Esophagus (tissue), 2 donors: Measurements from ENCODE around the gene LPCAT1. TPM values are rescaled to one million over a fixed set of nuclear protein-coding genes. Genes with fewer than 3 reads are reported as not detected.

Source experiments
- H3K27ac ChIP-seq, 2 donors: one replicate each; pipeline ENCODE4 v1.5.1; 2013; ENCODE audit warnings: low read depth in 2 of 2, mild to moderate bottlenecking in 2 of 2, inconsistent platforms in 1 of 2, low read length in 1 of 2, moderate library complexity in 1 of 2
- H3K27me3 ChIP-seq, 2 donors: one replicate each; pipeline ENCODE4 v1.6.1; 2013; ENCODE audit warnings: low read length in 2 of 2, control low read depth in 1 of 2, mild to moderate bottlenecking in 1 of 2; ENCODE audit not compliant: insufficient read depth in 2 of 2, control insufficient read depth in 1 of 2
- H3K36me3 ChIP-seq, 2 donors: one replicate each; pipeline ENCODE4 v1.6.1; 2013; ENCODE audit warnings: low read length in 1 of 2; ENCODE audit not compliant: control insufficient read depth in 2 of 2, insufficient read depth in 2 of 2
- H3K4me1 ChIP-seq, 2 donors: one replicate each; pipeline ENCODE4 v1.6.1; 2013; ENCODE audit warnings: low read length in 1 of 2; ENCODE audit not compliant: control insufficient read depth in 2 of 2, insufficient read depth in 2 of 2
- H3K4me3 ChIP-seq, 2 donors: one replicate each; pipeline ENCODE4 v1.5.1; 2013; ENCODE audit warnings: low read length in 2 of 2, mild to moderate bottlenecking in 2 of 2, low read depth in 1 of 2, moderate library complexity in 1 of 2
- H3K9me3 ChIP-seq, 2 donors: one replicate each; pipeline ENCODE4 v1.6.1; 2013; ENCODE audit warnings: mild to moderate bottlenecking in 2 of 2, low read depth in 1 of 2, low read length in 1 of 2, moderate library complexity in 1 of 2; ENCODE audit not compliant: control insufficient read depth in 2 of 2, insufficient read depth in 1 of 2
- WGBS, 2 donors: extraction: QIAGEN DNeasy Blood & Tissue Kit; methylation state at CpG; one replicate each; pipeline ENCODE4 v1.1.7; 2013; 5-methylcytosine and 5-hydroxymethylcytosine counted together
- polyA plus RNA-seq, 2 donors: library from polyadenylated mRNA; stranded (reverse); fragments of 200-250 nt; gene quantifications; one replicate each; pipeline ENCODE4 v1.2.3, GENCODE V29; 2013
- donor health status: healthy with polysubstance abuse.
- donor health status: Bipolar disorder and iron deficiency.

LPCAT1 gene
- polyA plus RNA-seq, 2 donors, result 5.0 to 6.3 TPM

GRCh38 chr5:1453613-1454012, 70.1 kb downstream of the LPCAT1 start:
- no peak overlapping the region for H3K4me3 ChIP-seq
- 81 to 83% methylated on average over 2 of the region's 2 CpGs for WGBS, 2 donors
- H3K27me3 ChIP-seq, result no peaks in the 10 kb centered on the region
- peaks cover 0 to 6% of the 10 kb centered on the region in 2 donors for H3K9me3 ChIP-seq
- H3K27ac ChIP-seq, result no peak overlapping the region
- no peaks in the 10 kb centered on the region for H3K4me1 ChIP-seq
- no peaks in the 10 kb centered on the region for H3K36me3 ChIP-seq

- Histone ChIP-seq H3K27ac (no peak overlapping the region), H3K4me1 (peaks cover 0 to 8% of the 10 kb centered on the region in 2 donors), H3K36me3 (no peaks in the 10 kb centered on the region), H3K9me3 (peaks cover 0 to 6% of the 10 kb centered on the region in 2 donors), H3K4me3 (no peak overlapping the region), H3K27me3 (peaks cover 0 to 12% of the 10 kb centered on the region in 2 donors)
- 87 to 90% methylated on average over 12 of the region's 12 CpGs for WGBS, 2 donors
These were observed 74.6 kb downstream of the LPCAT1 start for GRCh38 chr5:1449081-1449630.

DNA sequence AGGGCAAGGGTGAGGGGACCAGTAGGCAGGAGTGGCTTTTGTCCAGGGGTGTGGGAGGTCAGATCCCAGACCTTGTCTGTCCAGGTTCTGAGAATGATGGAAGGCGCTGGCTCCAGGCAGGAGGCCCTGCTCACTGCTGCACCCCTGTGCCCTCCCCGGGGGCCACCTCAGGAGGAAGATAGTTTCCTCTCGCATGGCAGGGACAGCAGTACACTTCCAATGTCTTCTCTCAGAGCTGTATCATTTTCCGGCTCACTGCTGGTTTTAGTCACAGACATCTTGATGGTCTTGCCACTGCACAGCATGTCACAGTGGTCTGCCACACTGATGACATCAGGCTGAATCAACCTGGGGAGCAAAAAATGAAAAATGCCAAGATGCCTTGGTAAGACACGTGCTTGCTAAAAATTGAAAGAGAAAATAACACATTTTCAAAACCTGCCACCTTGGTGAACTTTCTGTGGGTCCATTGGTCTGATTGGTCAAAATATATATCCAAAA, 75.2 kb downstream of the LPCAT1 start:
- H3K27me3 ChIP-seq, result peaks cover 0 to 15% of the 10 kb centered on the region in 2 donors
- no peak overlapping the region for H3K4me3 ChIP-seq
- H3K9me3 ChIP-seq, result peaks cover 0 to 4% of the 10 kb centered on the region in 2 donors
- no peak overlapping the region for H3K27ac ChIP-seq
- no peaks in the 10 kb centered on the region for H3K36me3 ChIP-seq
- 66 to 82% methylated on average over 5 of the region's 5 CpGs for WGBS, 2 donors
- peaks cover 0 to 9% of the 10 kb centered on the region in 2 donors for H3K4me1 ChIP-seq

GRCh38 chr5:1447671-1448361, 75.9 kb downstream of the LPCAT1 start:
- Histone ChIP-seq H3K27me3 (peaks cover 0 to 15% of the 10 kb centered on the region in 2 donors), H3K9me3 (peaks cover 0 to 4% of the 10 kb centered on the region in 2 donors), H3K4me3 (no peak overlapping the region), H3K36me3 (no peaks in the 10 kb centered on the region), H3K4me1 (peaks cover 0 to 9% of the 10 kb centered on the region in 2 donors), H3K27ac (no peak overlapping the region)
- 51 to 52% methylated on average over 16 of the region's 16 CpGs for WGBS, 2 donors

DNA sequence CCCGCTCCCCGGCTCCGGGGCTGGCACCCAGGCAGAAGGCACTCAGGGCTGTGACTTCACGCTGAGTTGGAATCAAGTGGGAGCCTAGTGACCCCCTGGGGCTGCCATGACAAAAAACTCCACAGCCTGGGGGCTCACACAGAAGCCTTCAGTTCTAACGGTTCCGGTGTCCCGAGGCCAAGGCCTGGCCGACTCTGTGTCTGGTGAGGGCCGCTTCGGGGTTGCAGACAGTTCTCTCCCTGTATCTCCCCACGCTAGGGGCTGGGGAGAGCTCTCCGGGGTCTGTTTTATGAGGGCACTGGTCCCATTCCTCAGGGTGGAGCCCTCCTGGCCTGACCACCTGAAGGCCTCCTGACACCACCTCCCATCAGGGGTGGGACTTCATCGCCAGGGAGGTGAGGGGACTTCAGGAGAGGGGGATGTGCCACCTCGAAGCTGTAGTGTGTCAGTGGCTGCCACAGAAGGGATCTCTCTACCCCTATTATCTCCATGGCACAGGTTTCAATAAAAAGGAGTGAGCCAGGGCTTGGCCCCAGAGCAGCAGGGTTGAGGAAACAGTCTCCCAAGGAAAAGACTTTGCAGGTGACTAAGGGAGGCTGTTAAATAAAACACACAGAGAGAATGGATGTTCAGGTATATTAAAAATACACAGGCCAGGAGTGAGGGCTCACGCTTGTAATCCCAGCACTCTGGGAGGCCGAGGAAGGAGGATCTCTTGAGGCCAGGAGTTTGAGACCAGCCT, 77.0 kb downstream of the LPCAT1 start:
- WGBS, 2 donors, result 40 to 58% methylated on average over 13 to 16 of the region's 16 CpGs
- H3K27ac ChIP-seq, result no peak overlapping the region
- H3K27me3 ChIP-seq, result peaks cover 0 to 19% of the 10 kb centered on the region in 2 donors
- H3K9me3 ChIP-seq, result peaks cover 0 to 4% of the 10 kb centered on the region in 2 donors
- H3K4me1 ChIP-seq, result peaks cover 0 to 9% of the 10 kb centered on the region in 2 donors
- H3K4me3 ChIP-seq, result no peak overlapping the region
- no peaks in the 10 kb centered on the region for H3K36me3 ChIP-seq

GRCh38 chr5:1445689-1446601, 77.8 kb downstream of the LPCAT1 start:
- Histone ChIP-seq H3K36me3 (no peaks in the 10 kb centered on the region), H3K4me3 (no peak overlapping the region), H3K4me1 (peaks cover 0 to 9% of the 10 kb centered on the region in 2 donors), H3K27ac (no peak overlapping the region), H3K9me3 (peaks cover 0 to 4% of the 10 kb centered on the region in 2 donors), H3K27me3 (peaks cover 0 to 19% of the 10 kb centered on the region in 2 donors)
- 6 to 13% methylated on average over 76 to 92 of the region's 92 CpGs for WGBS, 2 donors

DNA sequence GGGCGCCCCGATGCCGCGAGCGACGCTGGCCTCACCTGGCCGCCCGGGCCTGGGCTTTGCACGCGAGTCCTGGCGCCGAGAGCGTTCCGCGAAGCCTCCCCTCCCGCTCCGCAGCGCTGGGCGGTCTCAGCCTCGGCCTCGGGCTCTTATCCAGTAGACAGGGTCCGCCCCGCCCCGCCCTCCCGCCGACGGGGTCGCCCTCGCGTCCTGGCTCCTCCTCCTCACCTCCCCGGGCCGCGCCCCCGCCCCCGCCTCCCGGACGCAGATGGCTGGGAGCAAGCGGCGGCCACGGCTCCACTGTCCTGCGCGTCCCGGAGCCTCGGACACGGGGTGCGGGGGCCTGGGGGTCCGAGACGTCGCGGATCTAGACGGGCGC, 78.5 kb downstream of the LPCAT1 start, which contains the start of gene SLC6A3:
TSS of gene SLC6A3 (minus strand) at position 128 of the 376 bp plus-strand sequence. CDS start 2,243 bp downstream, outside the sequence.
- Histone ChIP-seq H3K36me3 (no peaks in the 10 kb centered on the region), H3K9me3 (peaks cover 0 to 5% of the 10 kb centered on the region in 2 donors), H3K4me1 (peaks cover 0 to 9% of the 10 kb centered on the region in 2 donors), H3K27ac (no peak within 1 kb of the TSS), H3K27me3 (peaks cover 0 to 19% of the 10 kb centered on the region in 2 donors), H3K4me3 (no peak within 1 kb of the TSS)
- 0 to 2% methylated on average over 27 to 52 of the region's 52 CpGs for WGBS, 2 donors

GRCh38 chr5:1444361-1445189, 79.2 kb downstream of the LPCAT1 start:
- no peak overlapping the region for H3K27ac ChIP-seq
- H3K27me3 ChIP-seq, result peaks cover 0 to 19% of the 10 kb centered on the region in 2 donors
- no peak overlapping the region for H3K4me3 ChIP-seq
- 8 to 9% methylated on average over 67 to 68 of the region's 68 CpGs for WGBS, 2 donors
- H3K36me3 ChIP-seq, result no peaks in the 10 kb centered on the region
- peaks cover 0 to 9% of the 10 kb centered on the region in 2 donors for H3K4me1 ChIP-seq
- H3K9me3 ChIP-seq, result peaks cover 0 to 5% of the 10 kb centered on the region in 2 donors
